Activated naive CD8-positive, alpha-beta T cell treated with anti-CD3 and anti-CD28 coated beads, Interleukin-2, amount 50 U/mL, for 16 hours (primary cell): Measurements from ENCODE around the gene ABHD5.
"Not testable (repeated sequence)": the region's sequence is repeated elsewhere in the genome, so short reads cannot be mapped to it uniquely, and the experiment has no call there.

Source experiments
- DNase-seq: peaks from one replicate; pipeline ENCODE4 v3.0.0-alpha.2; 2020; ENCODE audit warnings: low read depth, low spot score

The ABHD5 gene

DNA sequence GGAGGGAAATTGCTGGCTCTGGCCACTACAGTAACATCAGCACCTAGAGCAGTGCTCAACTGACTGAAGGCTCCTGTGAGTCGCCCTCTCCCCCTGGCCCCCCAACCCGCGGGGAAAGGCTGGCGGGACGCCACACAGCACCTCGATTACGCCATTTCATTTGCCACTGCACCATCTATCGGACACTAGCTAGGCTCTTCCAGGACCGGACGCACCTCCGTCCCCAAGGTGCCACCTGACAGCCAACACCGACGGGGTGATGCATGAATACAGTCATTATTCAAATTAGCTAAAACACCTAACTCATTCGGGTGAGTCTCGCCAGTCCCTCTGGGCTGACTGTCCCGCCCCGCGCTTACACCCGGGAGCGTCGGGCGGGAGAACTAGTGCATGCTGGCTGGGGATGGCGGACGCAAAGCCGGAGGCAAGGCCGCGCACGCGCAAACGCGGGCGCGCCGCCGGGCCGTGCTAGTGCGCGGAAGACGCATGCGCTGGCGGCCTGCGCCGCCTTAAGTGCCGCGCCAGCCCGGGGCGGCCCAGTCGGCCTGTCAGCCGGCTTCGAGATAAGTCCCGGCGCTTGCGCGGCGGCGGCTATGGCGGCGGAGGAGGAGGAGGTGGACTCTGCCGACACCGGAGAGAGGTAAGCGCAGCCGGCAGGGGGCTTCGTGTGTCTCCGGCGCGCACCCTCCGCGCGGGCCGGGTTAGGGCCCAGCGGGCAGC, at the start of gene ABHD5:
ABHD5 (plus strand) TSS at position 539 of the 720 bp plus-strand sequence; CDS start at position 594, 55 bp downstream.
- peak; percentile 87 for DNase-seq

DNA sequence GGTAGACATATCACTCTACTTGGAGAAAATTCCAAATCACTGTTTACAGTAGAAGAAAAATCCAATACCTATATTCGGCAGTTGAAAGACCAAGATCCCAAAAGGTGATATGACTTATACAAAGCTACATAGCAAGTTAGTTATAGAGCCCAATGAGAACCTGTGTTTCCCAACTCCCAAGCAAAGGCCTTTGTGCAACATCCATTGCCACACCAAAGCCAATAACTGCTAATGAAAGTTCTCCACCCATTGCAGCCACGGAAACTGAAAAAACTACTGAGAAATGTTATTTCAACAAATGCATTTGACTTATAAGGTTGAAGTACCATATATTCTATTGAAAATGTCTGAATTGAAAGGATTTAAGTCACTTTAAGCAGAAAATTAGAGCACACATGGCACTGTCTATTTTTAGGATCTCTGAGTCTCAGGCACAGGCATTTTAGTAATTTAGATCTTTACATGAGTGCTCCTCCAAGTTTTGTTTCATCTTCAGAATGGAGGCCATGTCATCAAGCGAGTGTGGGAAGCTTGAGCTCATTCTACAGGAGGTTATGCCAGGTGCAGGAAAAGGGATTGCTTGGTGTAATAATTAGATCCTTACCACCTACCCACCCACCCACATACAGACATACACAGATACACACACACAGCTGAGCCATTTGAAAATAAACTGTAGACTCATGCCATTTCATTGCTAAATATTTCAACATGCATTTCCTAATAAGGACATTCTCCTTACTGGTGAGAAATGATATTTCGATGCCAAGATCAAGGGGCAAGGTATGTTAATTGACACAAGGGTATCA, 49.2 kb upstream of the ABHD5 start:
- no peak for DNase-seq

DNA sequence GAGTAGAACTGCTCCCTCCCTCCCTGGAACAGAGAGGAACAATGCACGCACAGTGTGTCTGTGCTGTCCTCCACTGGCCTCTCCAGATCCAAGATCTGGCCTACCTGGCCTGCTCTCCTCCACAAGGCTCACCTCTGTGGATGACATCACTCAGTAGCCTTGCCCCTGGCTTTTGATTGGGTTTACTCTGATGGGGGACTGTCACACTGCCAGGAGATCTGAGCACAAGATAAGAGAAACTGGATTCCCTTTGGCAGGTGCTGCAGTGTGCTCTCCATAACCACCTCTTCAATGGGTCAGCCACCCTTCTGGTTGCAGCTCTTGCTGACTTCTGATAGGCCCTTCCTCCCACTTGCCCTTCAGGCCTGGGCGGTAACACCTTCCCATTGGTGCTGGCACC, 46.3 kb upstream of the ABHD5 start:
- DNase-seq, result no peak

DNA sequence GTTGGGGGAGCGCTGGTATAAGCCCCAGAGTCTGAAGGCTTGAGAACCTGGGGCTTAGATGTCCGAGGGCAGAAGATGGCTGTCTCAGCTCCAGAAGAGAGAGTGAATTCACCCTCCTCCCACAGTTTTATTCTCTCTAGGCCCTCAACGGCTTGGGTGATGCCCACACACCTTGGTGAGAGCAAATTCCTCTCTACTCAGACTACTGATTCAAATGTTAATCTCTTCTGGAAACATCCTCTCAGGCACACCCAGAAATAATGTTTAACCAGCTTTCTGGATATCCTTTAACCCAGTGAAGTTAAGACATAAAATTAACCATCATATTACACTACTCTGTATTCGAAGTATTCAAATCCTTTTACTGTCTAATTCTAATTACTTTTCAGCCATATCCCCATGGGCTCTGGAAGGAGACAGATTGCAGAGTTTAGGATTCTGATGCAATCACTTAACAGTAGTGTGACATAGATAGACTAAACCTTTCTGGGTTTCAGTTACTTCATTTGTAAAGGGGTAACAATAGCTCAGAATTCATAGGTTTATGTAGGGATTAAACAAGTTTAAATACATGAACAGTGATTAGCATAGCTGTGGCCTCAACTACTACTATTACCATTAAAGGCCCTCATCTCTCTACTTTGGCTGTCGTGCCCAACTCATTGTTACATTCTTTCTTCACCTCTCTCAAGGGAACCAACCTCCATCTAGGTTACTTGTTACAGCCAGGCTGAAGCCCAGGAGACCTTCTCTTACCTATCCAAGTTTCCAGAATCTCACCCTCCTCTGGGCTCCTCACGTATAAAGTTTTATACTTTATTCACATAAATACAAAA, 43.2 kb upstream of the ABHD5 start:
- DNase-seq, result no peak

DNA sequence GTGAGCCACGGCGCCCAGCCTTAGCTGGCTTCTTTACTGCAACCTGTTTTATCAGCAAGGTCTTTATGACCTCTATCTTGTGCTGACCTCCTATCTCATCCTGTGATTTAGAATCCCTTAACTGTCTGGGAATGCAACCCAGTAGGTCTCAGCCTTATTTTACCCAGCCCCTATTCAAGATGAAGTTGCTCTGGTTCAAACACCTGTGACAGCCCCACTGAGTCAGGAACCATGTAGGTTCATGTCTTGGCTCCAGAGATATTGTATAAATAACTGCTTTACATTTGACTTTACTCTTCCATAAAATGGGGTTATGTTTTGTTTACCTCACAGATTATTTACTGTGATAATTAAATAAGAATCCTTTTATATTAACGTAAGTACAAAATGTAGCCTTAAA, 41.8 kb upstream of the ABHD5 start:
- DNase-seq, result no peak

DNA sequence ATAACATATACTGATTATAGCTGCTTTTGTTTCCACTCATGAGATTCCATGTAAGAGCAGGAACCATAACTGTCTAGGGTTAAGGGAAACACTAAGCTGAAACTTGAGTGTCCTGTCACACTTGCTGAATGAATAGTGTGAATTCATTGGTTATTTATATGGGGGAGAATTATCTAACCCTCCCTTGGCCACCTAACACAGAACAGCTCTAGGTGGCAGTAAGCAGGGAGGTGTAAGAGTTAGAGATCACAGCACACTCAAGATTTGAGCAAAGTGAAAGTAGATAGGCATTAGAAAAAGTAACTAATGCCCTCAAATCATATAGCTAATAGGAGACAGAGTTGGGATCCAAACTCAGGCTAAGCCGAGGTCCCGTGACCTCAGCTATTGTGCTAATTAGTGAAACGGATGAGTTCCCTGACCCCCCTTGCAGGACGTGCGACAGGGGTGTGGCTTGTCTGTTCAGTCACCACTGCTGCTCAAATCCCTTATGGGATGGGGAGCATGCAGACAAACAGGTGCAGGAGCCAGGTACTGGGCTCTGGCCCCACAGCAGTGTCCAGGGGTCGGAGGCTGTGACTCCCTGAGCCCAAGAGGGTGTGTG, 41.3 kb upstream of the ABHD5 start:
- no peak for DNase-seq

- DNase-seq, result no peak
Measured at GRCh38 chr3:43650345-43650744, 40.4 kb upstream of the ABHD5 start.

DNA sequence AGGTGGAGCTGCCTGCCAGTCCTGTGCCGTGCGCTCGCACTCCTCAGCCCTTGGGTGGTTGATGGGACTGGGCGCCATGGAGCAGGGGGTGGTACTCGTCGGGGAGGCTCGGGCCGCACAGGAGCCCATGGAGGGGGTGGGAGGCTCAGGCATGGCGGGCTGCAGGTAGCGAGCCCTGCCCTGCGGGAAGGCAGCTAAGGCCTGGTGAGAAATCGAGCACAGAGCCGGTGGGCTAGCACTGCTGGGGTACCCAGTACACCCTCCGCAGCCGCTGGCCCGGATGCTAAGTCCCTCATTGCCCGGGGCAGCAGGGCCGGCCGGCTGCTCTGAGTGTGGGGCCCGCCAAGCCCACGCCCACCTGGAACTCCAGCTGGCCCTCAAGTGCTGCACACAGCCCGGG, 34.3 kb upstream of the ABHD5 start:
- DNase-seq, result not testable (repeated sequence)

- no peak for DNase-seq
Measured at GRCh38 chr3:43659250-43659880, 31.4 kb upstream of the ABHD5 start.

DNA sequence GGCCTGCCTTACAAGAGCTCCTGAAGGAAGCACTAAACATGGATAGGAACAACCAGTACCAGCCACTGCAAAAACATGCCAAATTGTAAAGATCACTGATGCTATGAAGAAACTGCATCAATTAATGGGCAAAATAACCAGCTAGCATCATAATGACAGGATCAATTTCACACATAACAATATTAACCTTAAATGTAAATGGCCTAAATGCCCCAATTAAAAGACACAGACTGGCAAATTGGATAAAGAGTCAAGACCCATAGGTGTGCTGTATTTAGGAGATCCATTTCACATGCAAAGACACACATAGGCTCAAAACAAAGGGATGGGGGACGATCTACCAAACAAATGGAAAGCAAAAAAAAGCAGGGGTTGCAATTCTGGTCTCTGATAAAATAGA, 29.4 kb upstream of the ABHD5 start:
- DNase-seq, result not testable (repeated sequence)

DNA sequence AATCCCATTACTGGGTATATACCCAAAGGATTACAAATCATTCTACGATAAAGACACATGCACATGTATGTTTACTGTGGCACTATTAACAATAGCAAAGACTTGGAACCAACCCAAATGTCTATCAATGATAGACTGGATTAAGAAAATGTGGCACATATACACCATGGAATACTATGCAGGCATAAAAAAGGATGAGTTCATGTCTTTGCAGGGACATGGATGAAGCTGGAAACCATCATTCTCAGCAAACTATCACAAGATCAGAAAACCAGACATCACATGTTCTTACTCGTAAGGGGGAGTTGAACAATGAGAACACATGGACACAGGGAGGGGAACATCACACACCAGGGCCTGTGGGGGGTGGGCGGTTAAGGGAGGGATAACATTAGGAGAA, 25.7 kb upstream of the ABHD5 start:
- DNase-seq, result not testable (repeated sequence)

DNA sequence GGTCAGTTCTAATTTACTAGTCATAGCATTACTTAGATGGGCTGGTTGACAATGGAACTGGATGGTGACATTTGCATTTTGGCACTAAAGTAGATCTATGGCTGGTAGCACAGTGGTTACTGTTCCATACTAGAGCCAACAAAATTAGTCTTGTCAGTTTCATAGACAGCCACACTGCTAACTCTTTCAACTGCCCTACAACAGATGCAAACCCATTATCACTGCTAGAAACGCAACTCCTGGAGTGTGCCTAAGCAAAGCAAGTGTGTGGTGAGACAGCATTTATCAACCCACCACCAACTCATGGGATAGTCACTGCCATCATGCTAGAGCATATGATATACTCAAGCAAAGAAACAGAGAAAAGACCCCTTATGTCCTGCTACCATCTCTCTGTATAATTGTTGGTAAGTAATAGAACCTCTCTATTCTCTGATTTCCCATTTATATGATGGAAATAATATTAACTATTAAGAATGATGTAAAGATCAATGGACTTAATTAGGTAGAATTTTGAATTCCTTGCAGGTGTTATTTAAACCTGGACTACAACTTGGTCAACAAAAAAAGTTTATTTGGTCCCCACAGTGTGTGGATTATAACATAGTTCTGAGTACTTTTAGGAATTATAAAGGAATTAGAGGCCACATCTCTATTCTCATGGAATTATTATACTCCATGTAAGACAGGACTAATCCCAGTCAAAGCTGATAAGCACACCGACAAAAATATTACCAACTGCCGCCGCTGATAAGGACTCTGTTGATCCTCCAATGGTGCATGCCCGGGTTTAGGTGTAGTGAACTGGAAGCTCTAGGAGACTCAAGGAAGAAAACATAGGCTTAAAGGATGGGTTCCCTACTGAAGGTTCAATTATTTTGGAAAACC, 19.9 kb upstream of the ABHD5 start:
- DNase-seq, result no peak

DNA sequence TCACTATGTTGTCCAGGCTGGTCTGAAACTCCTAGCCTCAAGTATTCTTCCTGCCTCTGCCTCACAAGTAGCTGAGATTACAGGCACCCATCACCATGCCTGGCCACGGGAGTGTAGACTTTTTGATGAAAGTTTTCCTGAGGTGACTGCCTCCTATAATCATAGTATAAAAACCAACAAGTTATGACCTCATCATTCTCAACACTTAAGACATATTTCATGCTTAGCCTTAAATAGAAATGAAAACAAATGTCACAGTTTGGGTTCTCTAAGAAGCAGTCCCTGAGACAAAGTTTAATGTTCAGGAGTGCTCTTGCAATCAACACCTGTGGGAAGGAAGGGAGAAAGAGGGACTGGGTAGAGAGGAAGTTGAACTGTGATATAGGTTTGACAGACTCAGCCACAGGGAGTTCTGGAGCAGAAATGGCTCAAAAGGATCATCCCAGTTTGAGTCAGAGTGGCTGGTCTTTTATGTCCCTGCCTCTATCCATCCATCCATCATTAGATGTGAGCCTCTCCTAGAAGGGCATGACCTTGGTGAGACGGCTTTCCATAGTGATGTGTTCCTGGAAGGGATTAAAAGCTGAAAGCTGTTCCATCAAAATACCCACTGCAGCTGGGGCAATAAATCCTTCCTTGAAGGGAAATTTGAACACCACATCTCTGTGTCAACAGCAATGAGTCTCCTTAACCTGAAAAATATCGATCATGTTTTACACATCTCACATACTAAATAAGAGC, 16.2 kb upstream of the ABHD5 start:
- no peak for DNase-seq

DNA sequence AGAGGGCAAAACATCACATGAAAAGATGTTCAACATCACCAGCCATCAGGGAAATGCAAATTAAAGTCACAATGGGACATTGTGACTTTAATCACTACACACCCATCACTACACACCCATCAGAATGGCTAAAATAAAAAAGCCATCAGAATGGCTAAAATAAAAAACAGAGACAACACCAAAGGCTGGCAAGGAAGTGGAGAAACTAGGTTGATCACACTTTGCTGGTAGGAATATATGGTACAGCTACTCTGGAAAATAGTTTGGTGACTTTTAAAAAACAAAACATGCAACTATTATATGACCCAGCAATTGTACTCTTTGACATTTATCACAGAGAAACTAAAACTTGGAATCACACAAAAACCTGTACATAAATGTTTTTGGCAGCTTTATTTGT, 15.1 kb upstream of the ABHD5 start:
- no peak for DNase-seq

DNA sequence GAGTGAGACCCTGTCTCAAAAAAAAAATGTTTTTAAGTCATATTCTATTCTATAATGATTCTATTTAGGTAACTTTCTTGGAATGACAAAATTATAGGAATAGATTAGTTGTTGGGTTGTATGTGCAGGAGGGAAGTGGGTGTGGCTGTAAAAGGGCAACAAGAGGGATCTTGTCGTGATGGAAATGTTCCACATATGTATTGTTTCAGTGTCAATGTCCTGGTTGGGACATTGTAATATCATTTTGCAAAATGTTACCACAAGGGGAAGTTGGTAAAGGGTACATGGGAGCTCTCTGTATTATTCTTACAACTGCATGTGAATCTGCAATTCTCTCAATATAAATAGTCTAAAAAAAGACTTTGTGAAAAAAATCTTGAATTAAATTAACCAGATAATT, 14.3 kb upstream of the ABHD5 start:
- no peak for DNase-seq

DNA sequence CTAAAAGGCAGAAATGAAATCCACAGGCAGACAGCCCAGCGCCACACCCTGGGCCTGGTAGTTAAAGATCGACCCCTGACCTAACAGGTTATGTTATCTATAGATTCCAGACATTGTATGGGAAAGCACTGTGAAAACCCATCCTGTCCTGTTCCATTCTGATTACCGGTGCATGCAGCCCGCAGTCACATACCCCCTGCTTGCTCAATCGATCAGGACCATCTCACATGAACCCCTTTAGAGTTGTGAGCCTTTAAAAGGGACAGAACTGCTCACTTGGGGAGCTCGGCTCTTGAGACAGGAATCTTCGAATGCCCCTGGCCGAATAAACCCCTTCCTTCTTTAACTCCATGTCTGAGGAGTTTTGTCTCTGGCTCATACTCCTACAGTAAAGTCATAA, 12.4 kb upstream of the ABHD5 start:
- not testable (repeated sequence) for DNase-seq

DNA sequence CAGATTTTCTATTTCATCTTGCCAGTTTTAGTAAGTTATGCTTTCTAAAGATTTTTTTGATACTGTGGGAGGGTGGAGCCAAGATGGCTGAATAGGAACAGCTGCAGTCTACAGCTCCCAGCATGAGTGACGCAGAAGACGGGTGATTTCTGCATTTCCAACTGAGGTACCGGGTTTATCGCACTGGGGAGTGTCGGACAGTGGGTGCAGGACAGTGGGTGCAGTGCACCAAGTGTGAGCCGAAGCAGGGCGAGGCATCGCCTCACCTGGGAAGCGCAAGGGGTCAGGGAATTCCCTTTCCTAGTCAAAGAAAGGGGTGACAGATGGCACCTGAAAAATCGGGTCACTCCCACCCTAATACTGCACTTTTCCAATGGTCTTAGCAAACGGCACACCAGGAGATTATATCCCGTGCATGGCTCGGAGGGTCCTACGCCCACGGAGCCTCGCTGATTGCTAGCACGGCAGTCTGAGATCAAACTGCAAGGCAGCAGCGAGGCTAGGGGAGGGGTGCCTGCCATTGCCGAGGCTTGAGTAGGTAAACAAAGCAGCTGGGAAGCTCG, 11.8 kb upstream of the ABHD5 start:
- not testable (repeated sequence) for DNase-seq

- DNase-seq, result not testable (repeated sequence)
Measured at GRCh38 chr3:43680857-43681256, 9.9 kb upstream of the ABHD5 start.

DNA sequence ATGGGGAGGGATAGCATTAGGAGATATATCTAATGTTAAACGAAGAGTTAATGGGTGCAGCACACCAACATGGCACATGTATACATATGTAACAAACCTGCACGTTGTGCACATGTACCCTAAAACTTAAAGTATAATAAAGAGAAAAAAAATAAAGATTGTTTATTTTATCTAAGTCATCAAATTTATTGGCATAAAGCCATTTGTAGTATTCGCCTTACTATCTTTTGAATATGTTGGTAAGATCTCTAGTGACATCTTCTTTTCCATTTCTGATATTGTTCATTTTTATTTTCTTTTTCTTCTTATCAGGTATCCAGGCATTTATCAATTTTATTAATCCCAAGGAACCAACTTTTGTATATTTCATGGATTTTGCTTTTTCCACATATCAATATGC, 5.8 kb upstream of the ABHD5 start:
- DNase-seq, result no peak
